IMR-90 (cell line): ENCODE data around the gene TSPAN16.

Experiments used
- MXI1 ChIP-seq: IDR thresholded peaks from 2 replicates; pipeline ENCODE4 v1.6.1; 2012; ENCODE audit warnings: low read depth, mild to moderate bottlenecking, low read length, moderate library complexity, borderline replicate concordance
- POLR2A ChIP-seq: IDR thresholded peaks from 2 replicates; pipeline ENCODE4 v1.6.1; 2012; ENCODE audit warnings: mild to moderate bottlenecking, low read depth, low read length

DNA sequence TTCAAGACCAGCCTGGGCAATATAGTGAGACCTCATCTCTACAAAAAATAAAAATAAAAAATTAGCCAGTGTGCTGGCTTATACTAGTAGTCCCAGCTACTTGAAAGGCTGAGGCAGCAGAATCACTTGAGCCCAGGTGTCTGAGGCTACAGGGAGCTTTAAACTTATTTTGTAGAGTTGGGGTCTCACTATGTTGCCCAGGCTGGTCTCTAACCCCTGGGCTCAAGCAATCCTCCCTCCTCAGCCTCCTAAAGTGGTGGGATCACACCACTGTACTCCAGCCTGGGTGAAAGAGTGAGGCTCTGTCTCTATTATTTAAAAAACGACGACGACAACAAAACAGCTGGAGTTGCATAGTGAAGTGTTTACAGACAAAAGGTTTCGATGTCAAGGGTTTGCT is 35.5 kb downstream of the TSPAN16 start:
- TF ChIP-seq POLR2A, result no peak
- no peak for TF ChIP-seq MXI1
